Activated T-helper 9 cell treated with anti-CD3 and anti-CD28 coated beads, Interleukin-2, amount 50 U/mL, for 16 hours (primary cell): ENCODE measurements around the gene BRPF1.

Source experiments
- DNase-seq: peaks from one replicate; pipeline ENCODE4 v3.0.0-alpha.2; 2020; ENCODE audit warnings: low read depth

The BRPF1 gene

DNA sequence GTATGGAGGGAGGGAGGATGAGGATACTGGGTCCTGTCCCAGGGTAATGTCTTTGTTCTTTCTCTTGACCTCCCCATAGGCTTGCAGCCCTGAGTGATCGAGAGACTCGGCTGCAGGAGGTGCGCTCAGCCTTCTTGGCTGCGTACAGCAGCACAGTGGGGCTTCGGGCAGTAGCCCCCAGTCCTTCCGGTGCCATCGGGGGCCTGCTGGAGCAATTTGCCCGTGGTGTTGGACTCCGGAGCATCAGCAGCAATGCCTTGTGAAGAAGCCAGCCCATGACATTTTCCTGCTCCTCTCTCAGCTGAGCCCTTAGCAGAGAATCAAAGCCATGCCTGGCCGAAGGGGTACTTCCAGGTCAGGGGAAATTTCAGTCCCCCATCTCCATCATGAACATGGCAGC, 29.8 kb upstream of the BRPF1 start:
- DNase-seq: no peak

DNA sequence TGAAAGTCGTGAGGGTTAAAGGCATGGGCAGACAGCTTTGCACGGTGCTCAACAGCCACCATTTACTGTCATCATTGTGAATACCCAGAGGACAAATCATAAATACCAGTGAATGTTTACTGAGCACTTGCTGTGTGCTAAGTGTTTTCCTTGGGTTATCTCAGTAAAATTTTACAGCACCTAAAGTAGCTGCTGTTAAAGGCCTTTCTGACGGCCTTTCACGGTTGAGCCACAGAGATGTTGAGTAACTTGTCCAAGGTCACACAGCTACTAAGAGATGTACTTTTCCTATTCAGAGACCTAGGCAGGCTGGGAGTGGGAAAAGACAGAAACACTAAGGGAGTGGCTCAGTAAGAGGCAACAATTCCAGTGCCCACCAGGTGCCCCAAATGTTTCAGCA, 28.3 kb upstream of the BRPF1 start:
- DNase-seq: no peak

DNA sequence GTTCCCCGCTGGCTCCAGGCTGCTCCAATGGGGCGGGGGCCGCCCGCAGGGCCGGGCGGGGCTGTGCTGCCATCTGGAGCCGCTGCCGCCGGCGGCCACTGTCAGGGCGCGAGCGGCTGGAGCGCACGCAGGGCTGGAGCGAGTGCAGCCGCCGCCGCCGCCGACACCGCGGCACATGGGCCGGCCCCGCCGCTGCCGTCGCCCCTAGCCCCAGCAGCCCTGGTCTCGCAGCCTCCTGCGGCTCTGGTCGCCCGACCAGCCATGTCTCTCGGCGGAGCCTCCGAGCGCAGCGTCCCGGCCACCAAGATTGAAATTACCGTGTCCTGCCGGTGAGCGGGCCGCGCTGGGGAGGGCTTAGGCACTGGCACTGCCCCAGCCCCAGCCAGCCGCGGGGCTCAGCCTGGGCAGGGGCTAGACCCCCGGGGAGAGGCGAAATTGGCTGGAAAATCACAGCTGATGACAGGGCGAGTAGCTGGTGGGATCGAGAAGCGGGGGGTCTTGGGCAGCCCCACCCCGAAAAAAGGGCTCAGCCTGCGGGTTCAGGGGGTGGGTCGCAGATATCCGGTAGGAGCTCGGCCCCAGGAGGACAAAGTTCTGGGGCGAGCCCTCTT, 27.7 kb upstream of the BRPF1 start, which contains the start of gene CPNE9:
Gene CPNE9 (plus strand): TSS at position 98 of the 611 bp plus-strand sequence. CDS start 164 bp downstream, at position 262.
- no peak for DNase-seq

DNA sequence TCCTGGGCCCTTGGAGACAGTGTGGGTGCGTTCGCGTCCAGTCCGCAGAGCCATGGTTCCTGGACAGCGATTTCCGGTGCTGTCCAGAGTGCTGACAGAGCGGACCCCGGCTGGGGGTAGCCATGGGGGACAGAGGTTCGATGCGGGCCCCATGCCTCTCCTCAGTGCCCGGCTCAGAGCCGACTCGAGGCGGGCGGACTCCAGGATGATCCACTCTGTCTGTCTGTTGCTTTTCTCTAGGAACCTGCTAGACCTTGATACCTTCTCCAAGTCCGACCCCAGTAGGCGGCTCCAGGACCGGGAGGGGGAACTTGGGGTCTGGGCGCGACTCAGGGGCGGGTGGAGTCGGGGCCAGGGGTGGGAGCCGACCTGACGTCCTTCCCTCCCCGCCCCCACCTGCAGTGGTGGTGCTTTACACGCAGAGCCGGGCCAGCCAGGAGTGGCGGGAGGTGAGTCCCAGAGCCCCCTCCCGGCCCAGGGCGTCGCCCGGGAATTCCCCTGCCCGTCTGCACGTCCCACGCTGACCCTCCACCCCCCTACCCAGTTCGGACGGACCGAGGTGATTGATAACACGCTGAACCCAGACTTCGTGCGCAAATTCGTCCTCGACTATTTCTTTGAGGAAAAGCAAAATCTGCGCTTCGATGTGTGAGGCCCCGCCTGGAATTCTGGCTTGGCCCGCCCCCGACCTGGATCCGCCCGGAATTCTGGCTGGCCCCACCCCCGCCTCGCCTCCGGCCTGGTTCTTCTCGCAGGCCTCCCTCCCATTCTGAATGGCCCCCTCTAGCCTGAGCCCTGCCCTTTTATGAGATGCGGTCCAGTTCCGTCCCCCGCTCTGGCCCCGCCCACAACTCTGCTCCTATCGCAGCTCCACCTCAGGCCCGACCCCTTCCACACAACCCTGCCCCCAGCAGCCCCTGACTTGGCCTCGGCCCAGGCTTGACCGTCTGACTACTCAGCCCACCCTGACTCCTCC, 26.9 kb upstream of the BRPF1 start:
- no peak for DNase-seq

DNA sequence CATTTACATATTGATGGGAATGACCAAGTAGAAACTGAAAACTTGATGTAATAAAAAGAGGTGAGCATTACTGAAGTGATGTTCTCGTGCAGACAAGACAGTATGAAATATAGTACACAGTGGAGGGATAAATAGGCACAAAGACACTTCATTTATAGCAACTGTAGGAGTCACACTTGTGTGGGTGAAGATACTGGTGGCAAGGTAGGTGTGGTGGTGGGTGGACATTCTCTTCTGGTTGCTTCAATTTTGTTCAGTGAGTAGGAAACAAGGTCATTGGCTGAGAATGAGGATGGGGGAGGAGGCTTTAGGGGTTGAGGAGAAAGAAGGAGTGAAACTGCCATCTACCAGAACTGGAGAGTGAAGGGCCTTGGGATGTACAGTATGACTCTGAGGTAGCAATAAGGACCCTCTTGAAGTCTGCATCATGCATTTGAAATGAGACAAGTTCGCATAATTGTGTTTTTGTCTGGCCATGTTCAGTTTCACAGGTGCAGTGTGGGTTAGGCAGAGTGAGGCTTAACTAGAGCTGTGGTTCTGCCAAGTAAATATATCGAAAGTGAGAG, 21.3 kb upstream of the BRPF1 start:
- DNase-seq: no peak

DNA sequence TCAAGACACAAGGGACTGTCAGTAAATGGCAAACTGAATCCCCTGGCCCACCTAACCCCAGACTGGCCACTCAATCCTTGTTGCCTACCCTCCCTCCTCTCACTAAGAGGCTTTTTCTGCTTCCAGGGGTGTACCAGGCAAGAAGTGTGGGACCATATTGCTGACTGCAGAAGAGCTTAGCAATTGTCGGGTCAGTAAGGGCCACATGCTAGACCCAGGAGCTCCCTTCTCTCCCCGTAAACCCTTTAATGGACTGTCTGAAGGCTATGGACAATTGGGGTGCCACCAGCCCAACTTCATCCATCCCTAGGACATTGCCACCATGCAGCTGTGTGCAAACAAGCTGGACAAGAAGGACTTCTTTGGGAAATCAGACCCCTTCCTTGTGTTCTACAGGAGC, 19.1 kb upstream of the BRPF1 start:
- no peak for DNase-seq

DNA sequence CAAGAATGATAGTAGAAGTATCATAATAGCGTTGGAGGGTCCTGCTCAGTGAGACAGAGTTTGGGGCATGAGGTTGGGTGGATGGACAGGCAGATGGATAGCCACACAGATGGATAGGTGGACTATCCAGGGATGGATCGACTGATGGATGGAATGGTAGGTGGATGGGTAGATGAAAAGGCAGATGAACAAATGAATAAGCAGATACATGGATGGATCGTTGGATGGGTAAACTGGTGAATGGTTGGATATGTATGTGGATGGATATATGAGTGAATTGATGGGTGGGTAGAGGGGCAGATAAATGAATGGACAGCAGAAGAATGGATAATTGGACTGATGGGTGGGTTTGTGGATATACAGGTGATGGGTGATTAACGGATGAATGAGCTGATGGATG, 18.4 kb upstream of the BRPF1 start:
- no peak for DNase-seq

DNA sequence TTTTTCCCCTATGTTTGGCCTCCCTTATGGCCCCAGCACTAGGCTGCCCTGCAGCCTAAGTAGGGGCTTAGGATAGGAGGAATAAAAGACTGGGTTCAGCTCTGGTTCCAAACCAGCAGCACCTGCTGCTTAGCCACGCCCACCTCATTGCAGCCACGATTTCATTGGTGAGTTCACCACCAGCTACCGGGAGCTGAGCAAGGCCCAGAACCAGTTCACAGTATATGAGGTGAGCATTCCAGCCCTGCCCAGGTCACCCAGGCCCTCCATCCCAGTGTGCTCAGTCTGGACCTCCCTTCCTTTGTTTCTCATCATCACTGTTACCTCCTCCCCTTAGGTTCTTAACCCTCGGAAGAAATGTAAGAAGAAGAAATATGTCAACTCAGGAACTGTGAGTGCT, 16.4 kb upstream of the BRPF1 start:
- DNase-seq: no peak

DNA sequence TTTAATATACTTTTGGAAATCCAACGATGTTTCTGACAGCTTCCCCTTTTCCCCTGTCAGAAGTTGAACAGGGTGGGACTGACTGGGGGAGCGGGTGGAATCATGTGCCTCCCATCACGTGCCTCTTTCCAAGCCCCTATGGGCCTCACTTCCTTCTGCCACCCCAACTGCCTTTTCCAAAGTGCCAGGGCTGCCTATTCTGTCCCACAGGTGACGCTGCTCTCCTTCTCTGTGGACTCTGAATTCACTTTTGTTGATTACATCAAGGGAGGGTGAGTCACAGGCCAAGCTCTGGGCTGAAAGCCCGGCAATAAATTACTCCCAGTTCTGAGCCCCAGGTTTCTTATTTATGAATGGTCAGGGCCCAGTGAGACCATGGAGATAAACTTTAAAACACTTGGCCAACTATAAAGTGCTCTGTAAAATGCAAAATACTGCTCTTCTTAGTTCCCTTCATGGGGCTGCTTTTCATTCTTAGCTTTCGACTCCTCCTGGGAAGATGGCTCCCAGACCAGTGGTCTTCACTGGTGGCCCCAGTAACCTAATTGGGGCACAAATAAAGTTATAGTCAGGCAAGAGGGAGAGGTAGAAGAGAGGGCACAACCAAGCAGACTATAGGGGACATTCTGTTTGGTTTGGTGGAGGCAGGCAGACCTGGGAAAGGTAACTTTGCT, 15.6 kb upstream of the BRPF1 start:
- DNase-seq: no peak

DNA sequence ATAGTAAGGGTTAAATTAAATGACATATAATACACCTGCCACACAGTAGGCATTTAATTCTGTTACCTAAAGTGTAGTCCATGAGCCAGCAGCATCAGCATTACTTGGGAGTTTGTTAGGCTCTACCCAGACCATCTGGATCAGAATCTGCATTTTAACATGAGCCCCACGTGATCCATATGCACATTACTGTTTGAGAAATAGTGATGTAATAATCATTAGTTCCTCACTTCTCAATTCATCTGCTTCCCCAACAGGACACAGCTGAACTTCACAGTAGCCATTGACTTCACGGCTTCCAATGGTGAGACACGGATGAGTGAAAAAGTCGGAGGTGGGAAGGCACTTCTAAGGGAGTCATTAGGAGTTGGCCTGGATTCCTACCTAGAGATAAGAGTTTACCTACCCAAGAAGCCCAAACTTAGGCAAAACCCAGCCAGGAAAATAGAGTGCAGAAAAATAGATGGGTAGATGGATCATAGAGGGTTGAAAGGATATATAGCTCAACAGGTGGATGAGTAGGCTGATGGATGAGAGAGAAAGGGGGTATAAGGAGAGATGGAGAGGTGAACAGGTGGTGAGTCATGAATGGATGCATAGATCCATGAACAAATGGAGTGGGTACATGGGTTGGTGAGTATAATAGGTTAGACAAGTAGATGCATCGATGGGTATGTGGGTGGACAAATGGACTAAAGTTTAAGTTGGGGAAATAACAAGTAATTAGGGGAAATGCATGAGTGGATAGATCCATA, 14.6 kb upstream of the BRPF1 start:
- no peak for DNase-seq

DNA sequence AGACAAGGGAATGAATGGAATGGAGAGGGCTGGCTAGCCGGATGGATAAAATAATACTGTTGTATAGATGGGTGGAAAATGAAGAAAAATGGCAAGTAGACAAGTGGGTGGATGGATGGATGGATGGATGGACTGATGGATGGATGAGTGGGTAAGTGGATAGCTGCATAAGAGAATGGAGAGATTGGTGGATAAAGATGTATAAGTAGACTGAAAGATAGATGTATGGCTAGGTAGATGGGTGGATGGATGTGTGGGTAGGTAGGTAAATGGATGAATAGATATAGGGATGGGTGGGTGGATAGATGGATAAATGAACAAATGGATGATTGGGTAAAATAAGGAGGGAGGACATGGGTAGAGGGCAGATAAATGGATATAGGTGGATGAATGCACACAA, 14.0 kb upstream of the BRPF1 start:
- DNase-seq: no peak

DNA sequence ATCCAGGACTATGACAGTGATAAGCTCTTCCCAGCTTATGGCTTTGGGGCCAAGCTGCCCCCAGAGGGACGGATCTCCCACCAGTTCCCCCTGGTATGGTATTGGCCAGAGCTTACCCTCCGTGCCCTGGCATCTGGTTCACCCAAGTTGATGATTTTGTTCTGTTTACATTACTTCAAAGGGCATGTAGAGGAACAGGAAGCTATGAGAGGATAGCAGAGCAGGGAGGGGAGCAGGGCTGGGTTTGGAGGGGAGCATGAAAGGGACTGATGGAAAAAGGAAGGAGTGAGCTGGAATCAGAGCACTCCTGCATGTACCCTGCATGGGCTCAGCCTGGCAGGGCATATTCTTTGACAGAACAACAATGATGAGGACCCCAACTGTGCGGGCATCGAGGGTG, 13.4 kb upstream of the BRPF1 start:
- DNase-seq: no peak

DNA sequence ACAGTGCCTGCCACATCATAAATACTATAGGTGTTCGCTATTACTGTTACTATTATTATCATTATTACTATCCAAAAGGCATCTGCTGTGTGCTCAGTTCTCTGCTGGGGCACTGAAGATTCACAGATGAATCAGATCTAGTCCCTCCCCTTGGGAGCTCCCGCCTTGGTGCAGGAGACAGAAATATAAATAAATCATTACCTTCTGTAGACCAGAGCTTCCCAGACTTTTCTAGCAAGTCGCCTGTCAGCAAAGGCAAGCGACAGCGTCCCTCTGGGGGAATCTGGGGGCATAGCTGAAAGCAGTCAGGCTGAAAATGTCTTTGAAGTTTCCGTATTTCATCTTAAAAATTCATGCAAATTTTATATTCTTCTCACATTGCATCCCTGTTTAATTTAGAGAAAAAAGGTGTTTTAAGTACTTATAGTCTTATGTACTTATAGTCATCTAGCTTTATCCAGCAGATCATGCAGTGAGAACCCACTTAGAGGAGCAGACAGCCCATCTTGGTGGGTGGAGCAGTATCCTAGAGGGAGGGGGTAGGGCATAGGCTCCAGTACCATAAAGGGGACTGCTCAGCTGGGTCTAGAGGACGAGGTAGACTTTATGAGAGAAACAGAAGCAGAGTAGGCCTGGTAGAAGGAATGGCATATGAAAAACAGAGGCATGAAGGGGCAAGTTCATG, 10.4 kb upstream of the BRPF1 start:
- DNase-seq: no peak

DNA sequence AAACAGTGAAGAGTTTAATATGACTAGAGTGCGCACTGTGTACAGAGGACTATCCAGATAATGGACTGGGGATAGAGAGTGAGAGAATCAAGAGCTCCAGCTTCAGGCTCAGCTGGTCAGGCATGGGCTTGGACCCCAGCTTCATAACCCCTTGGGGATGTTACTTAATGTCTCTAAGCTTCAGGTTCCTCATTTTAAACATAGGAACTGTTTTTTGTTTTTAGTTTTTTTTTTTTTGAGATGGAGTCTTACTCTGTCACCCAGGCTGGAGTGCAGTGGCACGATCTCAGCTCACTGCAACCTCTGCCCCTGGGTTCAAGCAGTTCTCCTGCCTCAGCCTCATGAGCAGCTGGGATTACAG, 9.9 kb upstream of the BRPF1 start:
- DNase-seq: no peak

DNA sequence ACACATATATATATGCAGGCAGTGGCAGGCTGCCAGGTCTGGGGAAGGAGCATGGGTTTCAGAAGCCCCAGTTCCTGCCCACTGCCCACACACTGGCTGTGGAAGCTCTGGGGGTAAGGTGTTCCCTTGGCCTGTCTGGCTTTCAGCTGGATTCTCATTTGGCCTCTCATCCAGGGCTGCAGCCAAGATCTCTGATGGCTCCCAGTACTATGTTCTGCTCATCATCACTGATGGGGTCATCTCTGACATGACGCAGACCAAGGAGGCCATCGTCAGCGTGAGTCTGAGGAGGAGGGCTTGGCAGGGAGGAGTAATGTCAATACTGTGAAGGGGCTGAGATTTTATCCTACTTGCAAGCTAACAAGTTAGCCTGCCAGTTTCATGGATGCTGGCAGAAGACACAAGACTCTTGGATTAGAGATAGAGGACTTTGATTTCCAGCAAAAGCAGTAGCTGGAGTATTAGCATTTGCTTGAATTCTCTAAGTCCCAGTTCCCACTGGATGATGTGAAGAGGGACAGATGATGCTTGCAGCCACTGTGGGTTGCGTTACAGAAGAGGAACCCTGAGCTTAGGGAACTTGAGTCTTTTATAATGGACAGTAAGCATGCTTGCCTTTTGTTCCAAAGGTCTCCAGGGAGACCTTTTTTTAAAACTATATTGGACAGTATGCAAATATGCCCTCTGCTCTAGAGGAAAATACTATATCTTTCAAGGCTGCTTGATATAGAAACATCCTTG, 5.6 kb upstream of the BRPF1 start:
- no peak for DNase-seq

DNA sequence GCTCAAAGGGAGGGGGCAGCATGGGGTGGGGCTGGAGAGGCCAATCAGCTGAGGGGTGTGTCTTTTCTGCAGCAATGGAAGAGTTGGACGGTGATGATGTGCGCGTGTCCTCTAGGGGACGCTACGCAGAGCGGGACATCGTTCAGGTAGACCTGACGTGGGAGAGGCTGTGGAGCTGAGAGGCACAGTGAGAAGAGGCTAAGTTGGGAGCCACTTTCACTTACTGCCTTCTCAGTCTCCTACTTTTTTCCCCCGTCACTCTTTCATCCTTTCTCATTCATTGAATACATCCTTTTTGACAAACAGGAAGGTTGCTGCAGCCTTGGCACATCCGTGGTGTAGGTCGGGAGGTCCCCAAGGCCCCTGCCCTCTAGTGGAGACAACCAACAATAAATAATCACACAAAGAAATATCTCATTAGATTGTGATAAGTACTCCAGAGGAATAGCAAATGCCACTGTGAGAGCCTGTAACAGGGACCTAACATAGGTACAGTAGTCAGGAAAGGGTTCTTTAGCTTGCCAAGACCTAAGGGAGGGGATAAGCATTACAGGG, 4.4 kb upstream of the BRPF1 start:
- peak; percentile 39 for DNase-seq

DNA sequence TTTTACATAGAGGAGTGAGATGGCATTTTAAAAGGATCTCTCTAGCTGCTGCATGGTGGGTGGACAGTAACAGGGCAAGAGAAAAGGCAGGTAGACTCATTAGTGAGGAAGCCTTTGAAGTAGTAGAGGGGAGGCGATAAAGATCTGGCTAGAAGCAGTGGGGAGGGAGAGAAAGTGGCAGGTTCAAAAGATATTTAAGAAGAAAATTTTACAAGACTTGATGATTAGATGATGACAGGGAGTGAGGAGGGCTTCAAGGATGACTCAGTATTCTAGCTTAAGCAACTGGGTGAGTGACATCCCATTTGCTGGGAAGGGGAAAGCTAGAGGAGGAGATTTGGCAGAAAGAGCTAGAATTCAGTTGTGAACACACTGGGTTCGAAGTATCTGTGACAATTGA, 3.8 kb upstream of the BRPF1 start:
- DNase-seq: no peak

DNA sequence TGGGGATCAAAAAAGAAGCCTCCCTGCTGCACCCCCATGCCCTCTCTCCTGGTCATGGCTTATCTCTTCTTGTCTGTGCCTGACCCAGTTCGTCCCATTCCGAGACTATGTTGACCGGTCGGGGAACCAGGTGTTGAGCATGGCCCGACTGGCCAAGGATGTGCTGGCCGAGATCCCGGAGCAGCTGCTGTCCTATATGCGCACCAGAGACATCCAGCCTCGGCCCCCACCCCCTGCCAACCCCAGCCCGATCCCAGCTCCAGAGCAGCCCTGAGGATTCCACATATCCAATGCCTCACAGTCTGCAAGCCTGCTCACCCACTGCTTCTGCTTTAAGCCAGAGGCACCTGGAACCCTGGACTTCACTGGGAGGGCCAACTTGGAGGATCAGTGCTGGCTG, 2.1 kb upstream of the BRPF1 start:
- no peak for DNase-seq

DNA sequence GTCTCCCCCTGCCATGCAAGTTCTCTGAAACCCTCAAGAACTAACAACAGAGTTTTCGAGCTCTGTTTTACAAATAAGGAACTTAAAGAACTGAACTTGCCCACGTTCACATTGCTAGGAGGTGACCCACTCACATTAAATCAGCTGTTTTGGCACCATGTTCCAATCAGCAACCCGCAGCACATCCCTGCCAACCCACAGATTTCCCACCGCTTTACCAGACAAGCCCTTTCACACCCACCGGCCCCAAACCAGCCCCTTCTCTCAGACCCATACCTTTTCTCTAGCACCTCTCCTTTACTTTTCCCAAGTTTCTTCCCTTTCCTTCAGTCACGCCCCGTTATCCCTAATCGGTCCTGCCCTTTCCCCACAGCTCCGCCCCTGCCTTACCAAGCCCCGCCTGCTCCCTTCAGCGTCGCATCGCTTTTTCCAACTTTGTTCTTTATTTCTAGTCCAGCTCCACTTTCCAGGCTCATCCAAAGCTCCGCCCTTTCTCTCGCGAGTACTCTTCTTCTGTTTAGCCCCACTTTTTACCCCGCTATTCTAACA, 804 bp upstream of the BRPF1 start:
- no peak for DNase-seq
